ENCODE measurements around the gene MUC21.

- TF ChIP-seq, protein P1, sequence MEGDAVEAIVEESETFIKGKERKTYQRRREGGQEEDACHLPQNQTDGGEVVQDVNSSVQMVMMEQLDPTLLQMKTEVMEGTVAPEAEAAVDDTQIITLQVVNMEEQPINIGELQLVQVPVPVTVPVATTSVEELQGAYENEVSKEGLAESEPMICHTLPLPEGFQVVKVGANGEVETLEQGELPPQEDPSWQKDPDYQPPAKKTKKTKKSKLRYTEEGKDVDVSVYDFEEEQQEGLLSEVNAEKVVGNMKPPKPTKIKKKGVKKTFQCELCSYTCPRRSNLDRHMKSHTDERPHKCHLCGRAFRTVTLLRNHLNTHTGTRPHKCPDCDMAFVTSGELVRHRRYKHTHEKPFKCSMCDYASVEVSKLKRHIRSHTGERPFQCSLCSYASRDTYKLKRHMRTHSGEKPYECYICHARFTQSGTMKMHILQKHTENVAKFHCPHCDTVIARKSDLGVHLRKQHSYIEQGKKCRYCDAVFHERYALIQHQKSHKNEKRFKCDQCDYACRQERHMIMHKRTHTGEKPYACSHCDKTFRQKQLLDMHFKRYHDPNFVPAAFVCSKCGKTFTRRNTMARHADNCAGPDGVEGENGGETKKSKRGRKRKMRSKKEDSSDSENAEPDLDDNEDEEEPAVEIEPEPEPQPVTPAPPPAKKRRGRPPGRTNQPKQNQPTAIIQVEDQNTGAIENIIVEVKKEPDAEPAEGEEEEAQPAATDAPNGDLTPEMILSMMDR (IDR thresholded peaks at IDR 0.05; ENCODE audit: extremely low read depth in 1 of 2, insufficient read depth in 1 of 2, low read depth in 1 of 2, low read length in 2 of 2): no peak
- TF ChIP-seq POLR2A (IDR thresholded peaks at IDR 0.05; ENCODE audit: low read depth, low read length): no peak
- TF ChIP-seq EZH2 (IDR thresholded peaks at IDR 0.05; ENCODE audit: borderline replicate concordance, low read depth, low read length, severe bottlenecking): no peak
- no peak for TF ChIP-seq JUN (IDR thresholded peaks at IDR 0.05; ENCODE audit: borderline replicate concordance, insufficient read depth, insufficient read length, low read depth)
- no peak for TF ChIP-seq POLR2AphosphoS5 (IDR thresholded peaks at IDR 0.05; ENCODE audit: insufficient read depth, low read depth, low read length)
- no peak for TF ChIP-seq MYC (IDR thresholded peaks at IDR 0.05; ENCODE audit: low read depth, low read length)
- TF ChIP-seq, protein P2, sequence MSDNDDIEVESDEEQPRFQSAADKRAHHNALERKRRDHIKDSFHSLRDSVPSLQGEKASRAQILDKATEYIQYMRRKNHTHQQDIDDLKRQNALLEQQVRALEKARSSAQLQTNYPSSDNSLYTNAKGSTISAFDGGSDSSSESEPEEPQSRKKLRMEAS (IDR thresholded peaks at IDR 0.05; ENCODE audit: insufficient read depth, insufficient read length): no peak
- TF ChIP-seq GATA2 (IDR thresholded peaks at IDR 0.05; ENCODE audit: insufficient read depth, insufficient read length, low read depth, low read length): no peak
These were observed 36.3 kb upstream of the MUC21 start for GRCh38 chr6:30947231-30947630.

Data from endothelial cell of umbilical vein (primary cell).